ENCODE results near the gene PFDN5.
A peak's percentile ranks its signal among the peaks of the same experiment; 100 is the strongest.
"Not testable (repeated sequence)": the region's sequence is repeated elsewhere in the genome, so short reads cannot be mapped to it uniquely, and the experiment has no call there.

Gene PFDN5

DNA sequence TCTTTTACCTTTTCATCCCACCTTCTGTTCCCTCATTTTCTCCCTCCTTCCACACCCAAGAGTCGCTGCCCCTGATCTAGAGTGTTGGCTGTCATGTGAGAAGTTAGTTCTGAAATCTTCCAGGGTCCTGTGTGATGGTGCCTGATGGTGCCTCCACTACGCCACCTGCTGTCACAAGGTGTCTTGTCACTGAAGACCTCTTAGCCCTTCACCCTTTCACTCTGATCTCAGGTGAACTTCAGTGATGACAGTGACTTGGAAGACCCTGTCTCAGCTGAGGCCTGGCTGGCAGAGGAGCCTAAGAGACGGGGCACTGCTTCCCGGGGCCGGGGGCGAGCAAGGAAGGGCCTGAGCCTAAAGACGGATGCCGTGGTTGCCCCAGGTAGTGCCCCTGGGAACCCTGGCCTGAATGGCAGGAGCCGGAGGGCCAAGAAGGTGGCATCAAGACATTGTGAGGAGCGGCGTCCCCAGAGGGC is 7.6 kb upstream of the PFDN5 start:
- peak; percentile 56 for DNase-seq

DNA sequence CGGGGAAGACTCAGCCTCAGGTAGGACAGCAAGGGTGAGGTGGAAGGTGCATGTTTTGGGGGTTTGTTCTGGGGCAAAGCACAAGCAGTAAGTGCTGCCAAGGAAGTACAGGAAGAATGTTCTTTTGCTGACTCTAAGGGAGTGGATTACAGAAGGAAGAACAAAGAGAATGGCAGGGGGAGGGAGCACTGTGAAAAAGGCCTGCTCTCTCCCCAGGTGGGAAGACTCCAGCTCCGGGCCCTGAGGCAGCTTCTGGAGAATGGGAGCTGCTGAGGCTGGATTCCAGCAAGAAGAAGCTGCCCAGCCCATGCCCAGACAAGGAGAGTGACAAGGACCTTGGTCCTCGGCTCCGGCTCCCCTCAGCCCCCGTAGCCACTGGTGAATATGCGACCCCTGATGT is 7.0 kb upstream of the PFDN5 start:
- DNase-seq = no peak

DNA sequence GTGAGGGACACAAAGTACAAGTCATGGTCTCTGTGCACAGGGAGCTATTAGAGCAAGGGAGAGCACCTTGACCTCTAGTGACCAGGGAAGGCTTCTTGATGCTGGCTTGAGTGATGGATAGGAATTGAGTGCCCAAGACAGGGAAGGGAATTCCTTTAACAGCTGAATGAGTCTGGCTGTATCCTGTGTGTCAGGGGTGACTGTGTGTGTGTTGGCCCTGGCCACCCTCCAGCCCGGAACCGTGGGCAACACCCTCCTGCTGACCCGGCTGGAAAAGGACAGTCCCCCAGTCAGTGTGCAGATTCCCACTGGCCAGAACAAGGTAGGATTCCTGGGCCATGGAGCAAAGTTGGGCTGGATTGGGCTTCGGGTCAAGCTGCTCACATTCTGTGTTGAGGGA is 5.5 kb upstream of the PFDN5 start:
- DNase-seq = no peak

DNA sequence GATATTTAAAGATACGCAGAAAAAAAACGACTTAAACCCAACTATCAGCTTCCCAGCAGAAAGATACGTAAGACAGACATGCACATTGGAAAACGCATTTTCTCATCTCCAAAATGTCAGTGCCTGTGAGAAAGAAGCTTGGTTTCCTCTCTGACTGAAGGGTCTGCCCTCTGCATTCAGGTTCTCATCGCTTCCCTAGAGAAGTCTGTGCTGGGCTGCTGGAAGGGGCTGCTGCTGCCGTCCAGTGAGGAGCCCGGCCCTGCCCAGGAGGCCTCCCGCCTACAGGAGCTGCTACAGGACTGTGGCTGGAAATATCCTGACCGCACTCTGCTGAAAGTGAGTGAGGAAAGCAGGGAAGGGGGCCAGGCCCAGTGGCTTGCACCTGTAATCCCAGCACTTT is 4.7 kb upstream of the PFDN5 start:
- no peak for DNase-seq

DNA sequence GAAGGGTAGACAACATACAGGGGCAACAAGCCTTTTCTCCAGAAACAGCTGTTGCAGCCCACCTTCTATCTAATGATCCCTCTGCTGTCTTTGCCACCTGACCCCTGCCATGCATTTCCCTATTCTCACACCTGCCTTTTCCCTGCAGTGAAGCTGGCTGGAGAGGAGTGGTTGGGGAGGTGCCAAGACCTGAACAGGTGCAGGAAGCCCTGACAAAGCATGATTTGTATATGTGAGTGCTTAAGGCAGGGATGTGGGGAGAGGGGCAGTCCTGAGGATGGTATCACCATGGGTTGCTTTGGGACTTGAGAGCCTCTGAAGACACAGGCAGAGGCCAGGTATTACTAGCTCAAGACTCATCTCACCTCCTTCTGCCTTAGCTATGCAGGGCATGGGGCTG is 2.9 kb upstream of the PFDN5 start:
- DNase-seq = no peak

DNA sequence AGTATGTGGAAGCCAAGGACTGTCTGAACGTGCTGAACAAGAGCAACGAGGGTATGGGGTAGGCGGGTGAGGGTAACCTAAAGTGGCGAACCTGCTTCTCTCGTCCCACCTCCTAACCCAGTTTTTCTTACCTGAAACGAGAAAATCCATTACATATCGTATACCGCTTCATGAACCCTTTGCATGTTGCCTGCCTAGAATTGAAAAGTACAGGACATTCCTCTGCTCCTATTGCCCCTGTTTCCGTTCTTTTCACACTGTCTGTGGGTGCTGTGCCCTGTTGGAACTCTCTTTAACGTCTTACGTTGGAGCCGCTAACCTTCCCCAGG is 513 bp downstream of the PFDN5 start:
- DNase-seq = no peak

DNA sequence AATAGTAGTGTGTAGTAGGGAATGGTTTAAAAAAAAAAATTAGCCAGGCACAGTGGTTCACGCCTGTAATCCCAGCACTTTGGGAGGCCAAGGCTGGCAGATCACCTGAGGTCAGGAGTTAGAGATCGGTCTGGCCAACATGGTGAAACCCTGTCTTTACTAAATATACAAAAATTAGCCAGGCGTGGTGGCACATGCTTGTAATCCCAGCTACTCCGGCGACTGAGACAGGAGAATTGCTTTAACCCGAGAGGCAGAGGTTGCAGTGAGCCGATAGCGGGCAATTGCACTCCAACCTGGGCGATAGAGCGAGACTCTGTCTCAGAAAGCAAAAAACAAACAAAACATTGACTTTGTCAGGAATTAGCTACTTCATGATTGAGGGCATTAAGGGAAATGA is 1.8 kb downstream of the PFDN5 start:
- not testable (repeated sequence) for DNase-seq

DNA sequence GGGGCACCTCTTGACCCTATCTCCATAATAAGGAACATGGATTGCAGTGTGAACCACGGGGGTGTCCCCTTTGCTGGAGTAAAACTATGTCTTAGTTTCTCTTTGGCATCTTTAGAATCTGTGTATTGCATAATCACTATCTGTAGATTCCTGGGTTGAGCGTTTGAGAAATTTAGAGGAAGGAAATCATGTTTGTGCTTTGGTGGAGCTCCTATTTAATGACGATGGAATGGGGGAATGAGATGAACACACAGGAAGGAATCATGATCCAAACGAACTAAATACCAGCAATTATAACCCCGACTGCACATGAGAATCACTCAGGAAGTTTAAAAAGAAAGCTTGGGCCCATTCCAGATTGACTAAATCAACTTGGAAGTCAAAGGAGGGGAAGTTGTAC is 2.8 kb downstream of the PFDN5 start:
- DNase-seq = no peak

DNA sequence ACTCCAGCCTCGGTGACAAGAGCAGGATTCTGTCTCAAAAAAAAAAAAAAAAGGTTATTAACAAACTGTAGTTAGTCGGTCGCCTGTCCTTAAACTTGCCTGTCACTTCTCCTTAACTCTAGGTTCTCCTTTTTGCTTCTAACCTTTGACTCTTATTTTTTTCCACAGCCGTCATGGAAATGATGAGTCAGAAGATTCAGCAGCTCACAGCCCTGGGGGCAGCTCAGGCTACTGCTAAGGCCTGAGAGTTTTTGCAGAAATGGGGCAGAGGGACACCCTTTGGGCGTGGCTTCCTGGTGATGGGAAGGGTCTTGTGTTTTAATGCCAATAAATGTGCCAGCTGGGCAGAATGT is 3.7 kb downstream of the PFDN5 start:
- DNase-seq = no peak

DNA sequence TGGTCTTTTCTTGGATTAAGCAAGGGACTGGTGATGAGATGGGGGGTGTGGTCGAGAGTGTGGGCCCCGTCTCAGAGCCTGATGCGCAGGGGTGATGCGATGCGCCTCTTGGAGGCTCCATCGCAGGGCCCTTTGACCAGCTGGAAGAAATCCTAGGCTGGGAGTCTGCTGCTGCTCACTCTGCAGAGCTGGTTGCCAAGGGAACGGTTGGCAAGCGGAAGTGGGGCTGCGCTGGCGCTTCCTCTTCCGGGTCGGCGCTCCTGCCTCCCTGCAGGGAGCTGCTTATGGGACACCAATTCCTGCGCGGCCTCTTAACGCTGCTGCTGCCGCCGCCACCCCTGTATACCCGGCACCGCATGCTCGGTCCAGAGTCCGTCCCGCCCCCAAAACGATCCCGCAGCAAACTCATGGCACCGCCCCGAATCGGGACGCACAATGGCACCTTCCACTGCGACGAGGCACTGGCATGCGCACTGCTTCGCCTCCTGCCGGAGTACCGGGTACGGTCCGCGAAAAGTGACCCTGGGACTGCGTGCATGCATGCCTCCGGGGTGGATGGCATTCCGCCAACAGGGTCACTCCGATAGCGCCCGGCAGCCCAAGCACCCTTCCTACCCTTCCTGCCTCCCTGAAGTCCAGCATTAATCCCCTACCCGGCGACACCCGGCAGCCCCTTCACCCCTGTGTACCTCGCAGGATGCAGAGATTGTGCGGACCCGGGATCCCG is 4.3 kb downstream of the PFDN5 start, which contains the start of gene MYG1:
MYG1 (plus strand) TSS at position 242 of the 727 bp plus-strand sequence; CDS start at position 285, 43 bp downstream.
- peak; percentile 76 for DNase-seq

DNA sequence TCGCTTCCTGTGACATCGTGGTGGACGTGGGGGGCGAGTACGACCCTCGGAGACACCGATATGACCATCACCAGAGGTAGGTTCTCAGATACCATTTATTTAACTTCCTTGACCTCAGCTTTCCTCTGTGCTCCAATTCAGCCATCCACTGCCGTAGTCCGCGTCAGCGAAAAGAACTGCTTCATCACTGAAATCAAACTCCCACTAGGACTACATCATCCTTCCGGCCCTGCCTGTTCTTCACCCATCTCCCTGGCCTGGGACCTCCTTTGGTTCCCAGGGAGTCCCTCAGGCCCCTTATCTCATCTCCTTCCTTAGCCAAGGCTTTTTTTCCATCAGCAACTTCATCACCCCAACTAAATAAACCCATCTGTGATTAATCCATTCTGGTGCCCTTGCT is 4.8 kb downstream of the PFDN5 start:
- no peak for DNase-seq

DNA sequence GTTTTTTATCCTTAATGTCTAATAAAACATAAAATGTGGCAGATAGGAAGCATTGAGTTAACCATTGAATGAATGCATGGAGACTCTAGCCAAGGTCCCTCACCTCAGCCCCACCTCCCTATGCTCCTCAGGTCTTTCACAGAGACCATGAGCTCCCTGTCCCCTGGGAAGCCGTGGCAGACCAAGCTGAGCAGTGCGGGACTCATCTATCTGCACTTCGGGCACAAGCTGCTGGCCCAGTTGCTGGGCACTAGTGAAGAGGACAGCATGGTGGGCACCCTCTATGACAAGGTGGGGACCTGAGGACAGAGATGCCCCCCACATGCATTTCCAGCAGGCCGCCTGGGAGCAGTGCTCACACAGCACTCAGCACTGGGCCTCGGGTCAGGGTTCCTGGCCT is 7.6 kb downstream of the PFDN5 start:
- DNase-seq = no peak

DNA sequence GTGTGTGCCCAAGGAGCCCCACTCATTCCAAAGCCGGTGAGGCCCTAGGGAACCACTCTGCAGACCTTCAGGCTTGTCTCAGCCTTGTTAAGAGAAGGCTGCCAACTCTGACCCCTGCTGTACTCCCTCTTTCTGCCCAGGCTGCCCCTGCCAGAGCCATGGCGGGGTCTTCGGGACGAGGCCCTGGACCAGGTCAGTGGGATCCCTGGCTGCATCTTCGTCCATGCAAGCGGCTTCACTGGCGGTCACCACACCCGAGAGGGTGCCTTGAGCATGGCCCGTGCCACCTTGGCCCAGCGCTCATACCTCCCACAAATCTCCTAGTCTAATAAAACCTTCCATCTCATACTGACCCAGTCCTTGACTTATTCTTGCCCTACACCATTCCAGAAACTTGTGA is 11.5 kb downstream of the PFDN5 start:
- DNase-seq = no peak

DNA sequence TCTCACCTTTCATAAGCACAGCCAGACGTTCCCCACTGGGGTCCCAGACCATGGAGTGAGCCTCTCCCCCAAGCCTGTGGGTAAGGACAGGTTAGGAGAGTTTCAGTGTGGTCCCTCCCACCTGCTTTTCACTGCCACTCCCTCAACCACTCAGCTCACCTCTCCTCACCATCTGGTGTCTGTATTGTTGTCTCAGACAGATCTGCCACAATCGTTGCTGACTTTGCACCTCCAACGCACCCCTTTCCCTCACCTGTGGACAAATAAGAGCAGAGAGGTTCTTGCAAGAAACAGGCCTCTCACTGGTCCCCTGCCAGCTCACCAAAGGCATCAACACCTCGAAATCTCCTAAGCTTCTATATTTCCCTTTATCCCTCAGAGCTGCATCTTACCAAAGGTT is 12.9 kb downstream of the PFDN5 start:
- no peak for DNase-seq

DNA sequence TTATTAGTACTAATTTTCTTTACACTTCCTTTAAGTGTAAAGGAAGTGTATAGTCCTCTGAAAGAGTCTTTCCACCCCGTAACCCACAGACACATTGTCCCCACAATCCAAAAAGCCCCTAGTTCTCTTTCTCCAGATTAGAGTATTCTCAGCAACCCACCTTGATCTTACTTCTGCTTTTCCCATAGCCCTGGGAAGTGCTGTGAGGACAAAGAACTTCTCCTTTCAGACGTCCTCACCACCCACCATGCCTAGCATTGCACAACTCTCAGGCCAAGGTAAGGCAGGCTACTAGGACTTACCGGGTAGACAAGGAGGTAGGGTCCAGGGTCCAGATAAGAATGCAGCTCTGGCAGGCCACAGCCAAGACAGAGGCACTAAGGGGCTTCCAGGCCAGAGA is 18.7 kb downstream of the PFDN5 start:
- DNase-seq = no peak

DNA sequence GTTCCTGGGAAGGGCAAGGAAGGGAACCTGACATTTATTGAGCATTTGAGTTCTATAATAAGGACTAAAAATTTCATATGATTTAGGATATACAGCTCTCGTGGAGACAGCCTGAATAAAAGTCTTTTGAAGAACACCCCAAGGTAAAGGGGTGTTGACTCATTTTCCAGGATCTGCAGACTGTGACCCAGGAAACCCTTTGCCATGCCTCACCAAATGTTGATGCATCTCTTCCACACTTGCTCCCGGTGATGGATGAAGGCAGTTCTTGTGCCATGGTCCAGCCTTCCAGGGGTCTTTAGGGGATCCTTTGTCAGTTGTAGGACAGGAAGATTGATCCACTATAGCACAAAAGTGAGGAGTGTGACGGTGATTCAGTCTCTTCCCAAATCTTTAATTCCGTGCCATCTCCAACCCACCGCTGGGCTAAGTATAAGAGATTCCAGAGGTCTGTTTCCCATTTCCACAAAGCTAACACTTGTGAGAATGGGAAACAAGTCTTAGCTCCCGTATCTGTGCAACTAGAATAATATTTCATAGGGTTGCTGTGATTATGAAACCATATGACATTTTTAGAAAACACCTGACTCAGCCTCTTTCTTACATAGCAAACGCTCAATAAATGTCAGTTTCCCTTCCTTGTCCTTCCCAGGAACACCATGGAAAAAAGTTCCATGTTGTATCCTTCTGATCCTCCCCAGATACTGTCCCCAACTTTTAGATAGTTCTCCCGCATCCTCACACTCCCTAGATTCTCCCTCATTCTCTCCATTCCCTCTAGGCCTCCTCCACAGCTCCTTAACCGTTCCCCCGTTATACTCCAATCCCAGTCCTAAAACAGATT is 25.2 kb downstream of the PFDN5 start:
- no peak for DNase-seq

DNA sequence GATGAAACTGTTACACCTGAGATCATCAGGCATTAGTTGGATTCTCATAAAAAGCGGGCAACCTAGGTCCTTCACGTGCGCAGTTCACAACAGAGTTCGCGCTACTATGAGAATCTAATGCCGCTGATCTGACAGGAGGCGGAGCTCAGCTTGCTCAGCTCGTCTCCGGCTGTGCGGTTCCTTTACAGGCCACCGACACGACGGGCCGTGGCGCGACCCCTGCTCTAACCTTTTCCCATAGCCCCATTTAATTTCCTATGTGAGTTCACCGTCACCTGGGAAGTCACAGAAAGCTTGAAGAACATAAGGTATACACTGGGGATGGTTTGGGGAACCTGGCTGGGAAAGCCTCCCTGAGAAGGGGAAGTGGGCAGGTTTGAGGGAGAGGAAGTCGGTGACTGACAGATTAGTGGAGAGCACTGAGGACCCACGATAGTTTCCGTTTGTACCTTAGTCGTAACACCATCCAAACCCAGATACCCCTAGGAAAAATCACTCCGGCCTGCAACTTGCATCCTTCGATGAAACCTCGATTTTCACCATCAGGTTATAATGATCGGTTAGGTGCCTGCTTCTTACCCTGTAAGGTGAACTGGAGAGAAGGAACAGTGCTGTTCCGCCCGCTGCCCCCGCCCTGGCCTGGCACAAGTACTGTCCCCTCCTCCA is 28.9 kb downstream of the PFDN5 start:
- peak; percentile 44 for DNase-seq

DNA sequence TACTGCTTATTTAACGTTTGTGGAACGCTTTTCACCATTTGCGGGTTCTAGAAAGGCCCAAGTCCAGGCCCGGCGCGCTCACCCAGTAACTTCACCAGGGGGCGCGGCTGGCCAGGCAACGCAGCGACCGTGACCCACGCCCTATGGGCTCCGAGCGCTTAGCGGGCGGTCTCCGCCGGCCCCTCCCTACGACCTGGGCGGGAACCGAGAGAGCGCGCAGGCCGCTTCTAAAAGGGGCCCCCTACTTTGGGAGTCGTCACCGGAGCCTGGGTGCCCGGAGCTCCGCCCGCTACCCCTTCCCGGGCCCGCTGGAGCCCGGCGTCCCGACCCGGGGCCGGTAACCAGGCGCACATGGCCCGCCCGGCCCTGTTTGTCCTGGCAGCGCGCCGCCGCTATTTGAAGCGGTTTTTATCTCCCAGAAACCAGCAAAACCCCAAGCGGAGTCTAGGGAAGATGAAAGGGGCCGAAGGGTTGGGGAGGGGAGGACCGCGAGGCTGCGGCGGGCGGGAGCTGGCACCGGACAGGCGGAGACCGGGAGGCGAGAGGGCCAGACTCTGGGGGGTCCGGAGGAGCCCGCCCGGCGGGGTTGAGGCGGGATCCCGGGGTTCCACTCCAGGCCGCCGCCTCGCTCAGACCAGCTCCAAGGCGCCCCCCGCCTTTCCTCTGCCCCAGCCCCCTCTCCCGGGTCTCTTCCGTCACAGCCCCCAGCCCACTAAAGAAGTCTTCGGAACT is 29.6 kb downstream of the PFDN5 start:
- DNase-seq = peak; percentile 73

DNA sequence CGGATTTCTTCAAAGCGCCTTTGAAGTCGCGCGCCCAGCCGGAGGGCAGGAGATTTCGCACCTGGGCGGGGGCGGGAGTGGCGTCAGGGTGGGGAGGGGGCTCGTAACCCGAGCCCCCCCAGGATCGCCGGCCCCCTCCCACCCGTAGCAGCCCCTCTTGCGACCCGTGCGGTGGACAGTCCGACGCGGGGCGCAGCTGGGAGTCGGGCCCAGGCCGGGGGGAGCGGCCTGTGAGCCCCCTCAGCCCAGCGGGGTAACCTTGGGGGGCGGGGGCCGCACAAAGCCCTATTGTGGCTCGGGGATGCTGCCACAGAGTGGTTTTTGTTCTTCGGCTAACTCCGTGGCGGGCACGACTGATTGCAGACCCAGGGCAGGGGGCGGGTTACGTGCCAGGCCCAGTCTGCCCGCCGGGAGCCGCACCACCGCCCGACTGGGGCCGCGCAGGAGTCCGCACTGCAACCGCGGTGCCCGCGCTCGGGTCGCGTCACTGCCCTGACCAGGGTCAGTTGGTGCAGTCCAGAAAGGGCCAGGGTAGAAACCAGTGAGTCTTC is 30.2 kb downstream of the PFDN5 start:
- DNase-seq = no peak

DNA sequence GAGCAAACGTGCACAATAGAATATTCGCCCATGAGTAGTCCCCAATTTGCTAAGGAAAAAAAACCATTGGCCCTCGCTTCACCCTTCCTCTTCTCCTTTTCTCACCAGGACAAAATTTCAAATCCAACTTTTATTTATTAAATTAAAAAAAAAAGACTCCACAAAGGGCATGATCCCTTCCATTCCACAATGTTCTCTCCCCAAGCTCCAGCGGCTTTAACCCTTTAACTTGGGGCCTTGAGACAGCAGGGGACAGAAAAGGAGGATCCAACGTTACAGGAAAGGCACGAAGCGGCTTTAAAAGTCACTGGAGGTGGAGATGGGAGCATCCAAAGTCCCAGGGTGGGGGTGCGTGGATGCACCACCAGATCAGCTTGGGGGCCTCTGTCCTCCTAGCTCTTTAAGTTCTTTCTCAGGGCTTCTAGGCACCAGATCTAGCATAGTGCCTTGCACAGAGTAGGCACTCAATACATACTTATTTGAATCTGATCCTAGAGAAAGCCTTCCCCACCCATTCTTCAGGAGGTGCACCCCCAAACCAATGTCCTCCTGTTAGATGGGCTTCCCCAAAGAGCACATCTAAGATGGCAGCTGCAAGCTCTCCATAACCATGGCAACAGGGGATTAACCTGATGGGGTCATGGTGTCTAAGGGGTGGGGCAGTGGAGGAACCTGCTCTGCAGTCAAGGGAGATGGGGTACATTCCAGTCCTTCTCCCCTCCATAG is 31.3 kb downstream of the PFDN5 start:
- DNase-seq = no peak

DNA sequence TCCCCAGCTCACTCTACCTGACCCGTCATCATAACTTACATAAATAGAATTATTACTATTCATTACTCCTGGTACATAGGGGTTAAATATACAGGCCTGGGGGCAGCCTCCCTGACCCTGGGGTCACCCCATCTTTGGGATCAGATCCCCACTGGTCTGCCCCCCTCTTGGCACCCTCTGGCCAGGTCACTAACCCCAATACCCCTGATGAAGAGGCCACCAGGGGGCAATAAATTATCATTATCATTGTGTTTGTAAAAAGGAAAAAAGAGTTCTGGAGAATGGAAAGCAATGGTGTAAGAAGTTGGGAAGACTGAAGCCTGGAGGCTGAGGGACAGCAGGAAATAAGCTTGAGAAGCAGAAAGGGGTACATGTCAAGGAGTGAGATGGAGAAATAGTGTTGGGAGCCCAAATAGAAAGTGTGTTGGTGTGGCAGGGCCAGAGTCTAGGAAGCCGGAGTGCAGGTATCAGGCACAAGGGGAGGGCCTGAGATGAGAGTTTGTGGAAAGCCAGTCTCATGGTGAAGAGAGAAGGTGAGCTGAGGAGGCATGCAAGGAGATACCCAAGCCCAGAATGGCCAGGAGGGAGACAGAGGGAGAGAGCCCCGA is 32.2 kb downstream of the PFDN5 start:
- no peak for DNase-seq

DNA sequence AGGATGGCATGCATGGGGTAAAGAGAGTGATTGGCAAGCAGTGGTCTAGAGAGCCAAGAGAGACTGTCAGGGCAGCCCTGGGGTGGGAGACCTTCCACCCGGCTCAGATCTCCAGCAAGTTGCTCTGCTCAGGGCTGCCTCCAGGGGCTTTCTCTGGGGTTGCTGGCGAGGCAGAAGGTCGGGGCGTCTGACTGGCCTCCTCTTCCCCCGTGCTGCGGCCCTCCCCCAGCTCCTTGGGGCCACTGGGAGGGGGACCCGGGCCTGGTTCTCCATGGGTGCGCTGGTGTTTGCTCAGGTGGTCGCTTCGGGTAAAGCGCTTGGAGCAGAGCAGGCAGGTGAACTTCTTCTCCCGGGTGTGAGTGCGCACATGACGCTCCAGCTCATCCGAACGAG is 32.7 kb downstream of the PFDN5 start:
- no peak for DNase-seq

Measured in activated CD4-positive, alpha-beta T cell treated with anti-CD3 and anti-CD28 coated beads for 1 hour (primary cell).